Psoas muscle (tissue), 8 donors: ENCODE results near the gene ESRP2. TPM values are rescaled to one million over a fixed set of nuclear protein-coding genes. Genes with fewer than 3 reads are reported as not detected.

Source experiments
- ATAC-seq, 4 donors: fragments of 200-7000 bp; cut with Tn5 transposase; one replicate each; pipeline ENCODE4 v1.9.1; 2020; ENCODE audit warnings: moderate library complexity in 3 of 4, mild to moderate bottlenecking in 2 of 4
- DNase-seq, 2 donors: peaks; one replicate each; pipeline ENCODE4 v3.0.0-alpha.2; 2020
- H3K27ac ChIP-seq: fragments of 200-600 bp; one replicate; pipeline ENCODE4 v1.8.0; 2022
- H3K27me3 ChIP-seq, 3 donors: fragments of 200-600 bp in 1 of 3; one replicate each; pipeline versions ENCODE4 v1.6.1 to v1.8.0; 2013 to 2022; ENCODE audit warnings: low read length in 2 of 3, mild to moderate bottlenecking in 2 of 3, moderate library complexity in 1 of 3; ENCODE audit not compliant: insufficient read depth in 3 of 3
- H3K36me3 ChIP-seq, 2 donors: fragments of 200-600 bp in 1 of 2; one replicate each; pipeline versions ENCODE4 v1.6.1 to v1.8.0; 2013 to 2022; ENCODE audit warnings: low read depth in 1 of 2, mild to moderate bottlenecking in 1 of 2, moderate library complexity in 1 of 2; ENCODE audit not compliant: insufficient read depth in 1 of 2
- H3K4me1 ChIP-seq: fragments of 200-600 bp; one replicate; pipeline ENCODE4 v1.8.0; 2022
- H3K4me3 ChIP-seq: fragments of 200-600 bp; one replicate; pipeline ENCODE4 v1.8.0; 2022; ENCODE audit warnings: mild to moderate bottlenecking
- H3K9me3 ChIP-seq: fragments of 200-600 bp; one replicate; pipeline ENCODE4 v1.8.0; 2022
- CTCF ChIP-seq: fragments of 200-600 bp; IDR thresholded peaks from one replicate; pipeline ENCODE4 v1.8.0; 2022; ENCODE audit warnings: antibody characterized with exemption
- WGBS, 3 donors: extraction: QIAGEN DNeasy Blood & Tissue Kit; methylation state at CpG; one replicate each; pipeline versions ENCODE4 v1.1.6 to v1.1.7; 2013; 5-methylcytosine and 5-hydroxymethylcytosine counted together
- intact Hi-C, 2 donors: fragments of 100-400 bp; cut with DNase I; formaldehyde crosslinking; loops; one replicate each; pipeline versions ENCODE4 v1.11.0 to v1.14.2; 2022
- polyA plus RNA-seq, 3 donors: library from polyadenylated mRNA; stranded (reverse); fragments of 200-250 nt; gene quantifications; one replicate each; pipeline ENCODE4 v1.2.3, GENCODE V29; 2013
- total RNA-seq, 4 donors: library from RNA; stranded (reverse); fragmentation: NEBNext Ultra II Directional in 2 of 4; extraction: Animal tissue kit (Norgen Biotek cat#: 25700) in 2 of 4; gene quantifications; one replicate each; pipeline versions ENCODE4 v1.2.1 to v1.2.4, GENCODE V29; 2021 to 2023
- donor health status: healthy with polysubstance abuse.
- donor health status: DM: no; HTN: no; CAD: no; lungs with moderate emphysema.
- donor health status: Bipolar disorder and iron deficiency.
- donor health status: healthy.
- donor health status: DM: yes; HTN: yes; CAD: no.
- donor health status: DM: no; HTN: no; CAD: no.
- donor health status: DM: no; HTN: no; CAD: no.
- donor health status: DM: yes; HTN: yes; CAD: no.

ESRP2 gene
- total and polyA plus RNA-seq, 7 donors, result 0.03 to 0.08 (median 0.05) TPM; not detected in 4

GRCh38 chr16:68232335-68232734, 3.6 kb downstream of the ESRP2 start:
- Histone ChIP-seq H3K4me1 (peaks cover 20% of the 10 kb centered on the region), H3K36me3 (peaks cover 0 to 24% of the 10 kb centered on the region in 2 donors), H3K27me3 (no peaks in the 10 kb centered on the region), H3K9me3 (no peaks in the 10 kb centered on the region), H3K4me3 (no peak overlapping the region), H3K27ac (peak overlapping the region; percentile 18)
- intact Hi-C loops, result loop anchor here in 1 of 2 donors (5.0 to 10.0 kb wide), 3 partner anchors 240 to 388 kb away; partner anchors contain the start of genes CENPT, NRN1L, NUTF2 and THAP11
- 82 to 87% (median 83%) methylated on average over 16 of the region's 16 CpGs for WGBS, 3 donors
- ATAC-seq, result no peak
- DNase-seq, result no peak
- TF ChIP-seq CTCF, result no peak

GRCh38 chr16:68231384-68232136, 4.4 kb downstream of the ESRP2 start:
- Histone ChIP-seq H3K27ac (no peak overlapping the region), H3K36me3 (peaks cover 0 to 25% of the 10 kb centered on the region in 2 donors), H3K9me3 (no peaks in the 10 kb centered on the region), H3K4me1 (peaks cover 27% of the 10 kb centered on the region), H3K4me3 (no peak overlapping the region), H3K27me3 (no peaks in the 10 kb centered on the region)
- no peak for DNase-seq
- TF ChIP-seq CTCF, result no peak
- ATAC-seq, result no peak
- intact Hi-C loops, result loop anchor here in 1 of 2 donors (5.0 to 10.0 kb wide), 3 partner anchors 239 to 387 kb away; partner anchors contain the start of genes CENPT, NRN1L, NUTF2 and THAP11
- WGBS, 3 donors, result 84 to 90% (median 87%) methylated on average over 26 of the region's 26 CpGs

GRCh38 chr16:68230956-68231355, 5.0 kb downstream of the ESRP2 start:
- no peak for TF ChIP-seq CTCF

GRCh38 chr16:68230176-68230571, 5.8 kb downstream of the ESRP2 start:
- DNase-seq (no peak), ATAC-seq (no peak)
- WGBS, 3 donors, result 91 to 95% (median 95%) methylated on average over 9 of the region's 9 CpGs
- Histone ChIP-seq H3K27ac (no peak overlapping the region), H3K27me3 (no peaks in the 10 kb centered on the region), H3K9me3 (no peaks in the 10 kb centered on the region), H3K36me3 (peaks cover 2 to 38% of the 10 kb centered on the region in 2 donors), H3K4me3 (no peak overlapping the region), H3K4me1 (peaks cover 32% of the 10 kb centered on the region)
- intact Hi-C loops, result loop anchor here in 1 of 2 donors (5.0 to 10.0 kb wide), 3 partner anchors 238 to 385 kb away; partner anchors contain the start of genes CENPT, NRN1L, NUTF2 and THAP11
- TF ChIP-seq CTCF, result no peak

More at GRCh38 chr16:68230956-68231355, 5.0 kb downstream of the ESRP2 start:
- no peak for ATAC-seq
- no peak for DNase-seq
- Histone ChIP-seq H3K36me3 (peaks cover 2 to 30% of the 10 kb centered on the region in 2 donors), H3K4me1 (peaks cover 32% of the 10 kb centered on the region), H3K9me3 (no peaks in the 10 kb centered on the region), H3K27me3 (no peaks in the 10 kb centered on the region), H3K4me3 (no peak overlapping the region), H3K27ac (no peak overlapping the region)
- WGBS, 3 donors, result 91 to 92% (median 92%) methylated on average over 11 to 12 of the region's 12 CpGs
- intact Hi-C loops, result loop anchor here in 1 of 2 donors (5.0 to 10.0 kb wide), 3 partner anchors 239 to 386 kb away; partner anchors contain the start of genes CENPT, NRN1L, NUTF2 and THAP11
